Measurements from ENCODE around the gene AHDC1.

AHDC1 gene

GRCh38 chr1:27584453-27584852 lies 19.5 kb downstream of the AHDC1 start:
- POLR2A ChIA-PET: interaction anchor here (1.1 kb wide), 1 partner anchor 30 kb away, joined by 3 read pairs; no protein-coding TSS in a partner anchor

GRCh38 chr1:27583479-27583878 lies 20.5 kb downstream of the AHDC1 start:
- CTCF ChIA-PET: interaction anchor here (0.8 to 4.4 kb wide), 7 partner anchors 9 to 27 kb away, joined by 3 to 32 read pairs (median 4); partner anchors contain the start of gene AHDC1
- Histone ChIP-seq H3K27ac (ENCODE audit: extremely low read depth, low read depth, low read length) (no peak overlapping the region), H3K4me1 (ENCODE audit: control insufficient read depth, insufficient read depth, low read length) (no peaks in the 10 kb centered on the region), H3K9me3 (ENCODE audit: control insufficient read depth, insufficient read depth, low read depth, low read length) (no peaks in the 10 kb centered on the region), H3K4me3 (ENCODE audit: low read depth, low read length) (no peak overlapping the region), H3K36me3 (ENCODE audit: control insufficient read depth in 2 of 2, insufficient read depth in 1 of 2, low read length in 2 of 2) (peaks cover 0 to 6% of the 10 kb centered on the region in 2 experiments; a peak in 1 of 3 replicates)
- no peak for TF ChIP-seq TRIM28 (IDR thresholded peaks at IDR 0.05; ENCODE audit: borderline replicate concordance, low read length)
- TF ChIP-seq ZNF501 (tag by site-specific recombination; IDR thresholded peaks at IDR 0.05): no peak
- TF ChIP-seq ZFP37 (tag by site-specific recombination; IDR thresholded peaks at IDR 0.05): no peak
- TF ChIP-seq, protein P1, sequence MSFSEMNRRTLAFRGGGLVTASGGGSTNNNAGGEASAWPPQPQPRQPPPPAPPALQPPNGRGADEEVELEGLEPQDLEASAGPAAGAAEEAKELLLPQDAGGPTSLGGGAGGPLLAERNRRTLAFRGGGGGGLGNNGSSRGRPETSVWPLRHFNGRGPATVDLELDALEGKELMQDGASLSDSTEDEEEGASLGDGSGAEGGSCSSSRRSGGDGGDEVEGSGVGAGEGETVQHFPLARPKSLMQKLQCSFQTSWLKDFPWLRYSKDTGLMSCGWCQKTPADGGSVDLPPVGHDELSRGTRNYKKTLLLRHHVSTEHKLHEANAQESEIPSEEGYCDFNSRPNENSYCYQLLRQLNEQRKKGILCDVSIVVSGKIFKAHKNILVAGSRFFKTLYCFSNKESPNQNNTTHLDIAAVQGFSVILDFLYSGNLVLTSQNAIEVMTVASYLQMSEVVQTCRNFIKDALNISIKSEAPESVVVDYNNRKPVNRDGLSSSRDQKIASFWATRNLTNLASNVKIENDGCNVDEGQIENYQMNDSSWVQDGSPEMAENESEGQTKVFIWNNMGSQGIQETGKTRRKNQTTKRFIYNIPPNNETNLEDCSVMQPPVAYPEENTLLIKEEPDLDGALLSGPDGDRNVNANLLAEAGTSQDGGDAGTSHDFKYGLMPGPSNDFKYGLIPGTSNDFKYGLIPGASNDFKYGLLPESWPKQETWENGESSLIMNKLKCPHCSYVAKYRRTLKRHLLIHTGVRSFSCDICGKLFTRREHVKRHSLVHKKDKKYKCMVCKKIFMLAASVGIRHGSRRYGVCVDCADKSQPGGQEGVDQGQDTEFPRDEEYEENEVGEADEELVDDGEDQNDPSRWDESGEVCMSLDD (tag by site-specific recombination; IDR thresholded peaks at IDR 0.05): no peak
- POLR2A ChIA-PET: interaction anchor here (0.9 to 1.1 kb wide), 2 partner anchors 15 to 29 kb away, joined by 3 read pairs; no protein-coding TSS in a partner anchor

More at GRCh38 chr1:27584453-27584852, 19.5 kb downstream of the AHDC1 start:
- H3K27ac ChIP-seq (ENCODE audit: extremely low read depth, low read depth, low read length): no peak overlapping the region
- no peaks in the 10 kb centered on the region for H3K9me3 ChIP-seq (ENCODE audit: control insufficient read depth, insufficient read depth, low read depth, low read length)
- CTCF ChIA-PET: interaction anchor here (0.7 to 4.4 kb wide), 7 partner anchors 10 to 288 kb away, joined by 3 to 32 read pairs (median 6); partner anchors contain the start of gene AHDC1
- TF ChIP-seq, protein P2, sequence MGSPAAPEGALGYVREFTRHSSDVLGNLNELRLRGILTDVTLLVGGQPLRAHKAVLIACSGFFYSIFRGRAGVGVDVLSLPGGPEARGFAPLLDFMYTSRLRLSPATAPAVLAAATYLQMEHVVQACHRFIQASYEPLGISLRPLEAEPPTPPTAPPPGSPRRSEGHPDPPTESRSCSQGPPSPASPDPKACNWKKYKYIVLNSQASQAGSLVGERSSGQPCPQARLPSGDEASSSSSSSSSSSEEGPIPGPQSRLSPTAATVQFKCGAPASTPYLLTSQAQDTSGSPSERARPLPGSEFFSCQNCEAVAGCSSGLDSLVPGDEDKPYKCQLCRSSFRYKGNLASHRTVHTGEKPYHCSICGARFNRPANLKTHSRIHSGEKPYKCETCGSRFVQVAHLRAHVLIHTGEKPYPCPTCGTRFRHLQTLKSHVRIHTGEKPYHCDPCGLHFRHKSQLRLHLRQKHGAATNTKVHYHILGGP (tag by site-specific recombination; IDR thresholded peaks at IDR 0.05): no peak
- TF ChIP-seq ZNF600 (tag by site-specific recombination; IDR thresholded peaks at IDR 0.05) (no peak), ELK4 (IDR thresholded peaks at IDR 0.05; ENCODE audit: borderline replicate concordance, low read depth, low read length) (no peak), PRDM4 (tag by site-specific recombination; IDR thresholded peaks at IDR 0.05) (no peak), ZNF664 (tag by site-specific recombination; IDR thresholded peaks at IDR 0.05) (no peak), FEZF1 (tag by site-specific recombination; IDR thresholded peaks at IDR 0.05) (no peak), ZNF23 (tag by site-specific recombination; IDR thresholded peaks at IDR 0.05; ENCODE audit: borderline replicate concordance) (no peak)
- H3K36me3 ChIP-seq (ENCODE audit: control insufficient read depth in 2 of 2, insufficient read depth in 1 of 2, low read length in 2 of 2): peaks cover 0 to 14% of the 10 kb centered on the region in 2 experiments; a peak in 1 of 3 replicates
- no peaks in the 10 kb centered on the region for H3K4me1 ChIP-seq (ENCODE audit: control insufficient read depth, insufficient read depth, low read length)
- H3K4me3 ChIP-seq (ENCODE audit: low read depth, low read length): no peak overlapping the region

- Histone ChIP-seq H3K4me1 (ENCODE audit: control insufficient read depth, insufficient read depth, low read length) (no peaks in the 10 kb centered on the region), H3K9me3 (ENCODE audit: control insufficient read depth, insufficient read depth, low read depth, low read length) (no peaks in the 10 kb centered on the region), H3K27ac (ENCODE audit: extremely low read depth, low read depth, low read length) (no peak overlapping the region), H3K36me3 (ENCODE audit: control insufficient read depth in 2 of 2, insufficient read depth in 1 of 2, low read length in 2 of 2) (peaks cover 0 to 3% of the 10 kb centered on the region in 2 experiments; a peak in 1 of 3 replicates), H3K4me3 (ENCODE audit: low read depth, low read length) (no peak overlapping the region)
- ChIA-PET CTCF (interaction anchor here (1.9 to 4.4 kb wide), 2 partner anchors 12 to 27 kb away, joined by 4 to 32 read pairs; no protein-coding TSS in a partner anchor), POLR2A (no interaction called here)
- peak; percentile 38; the same call in 1 of the 2 replicates for TF ChIP-seq ZNF600 (tag by site-specific recombination; IDR thresholded peaks at IDR 0.05)
- TF ChIP-seq, protein P3, sequence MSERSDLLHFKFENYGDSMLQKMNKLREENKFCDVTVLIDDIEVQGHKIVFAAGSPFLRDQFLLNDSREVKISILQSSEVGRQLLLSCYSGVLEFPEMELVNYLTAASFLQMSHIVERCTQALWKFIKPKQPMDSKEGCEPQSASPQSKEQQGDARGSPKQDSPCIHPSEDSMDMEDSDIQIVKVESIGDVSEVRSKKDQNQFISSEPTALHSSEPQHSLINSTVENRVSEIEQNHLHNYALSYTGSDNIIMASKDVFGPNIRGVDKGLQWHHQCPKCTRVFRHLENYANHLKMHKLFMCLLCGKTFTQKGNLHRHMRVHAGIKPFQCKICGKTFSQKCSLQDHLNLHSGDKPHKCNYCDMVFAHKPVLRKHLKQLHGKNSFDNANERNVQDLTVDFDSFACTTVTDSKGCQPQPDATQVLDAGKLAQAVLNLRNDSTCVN (tag by site-specific recombination; optimal IDR thresholded peaks at IDR 0.05): no peak
- TF ChIP-seq ZNF555 (tag by site-specific recombination; conservative IDR thresholded peaks at IDR 0.05): no peak
- peak; percentile 29; the same call in 1 of the 2 replicates for TF ChIP-seq EGR2 (tag by site-specific recombination; IDR thresholded peaks at IDR 0.05; ENCODE audit: low read depth)
- no peak for TF ChIP-seq ZNF398 (tag by site-specific recombination; IDR thresholded peaks at IDR 0.05)
- TF ChIP-seq HOXD13 (CRISPR knock-in tag; IDR thresholded peaks at IDR 0.05; ENCODE audit: borderline replicate concordance): no peak
- TF ChIP-seq ZFHX2 (tag by site-specific recombination; conservative IDR thresholded peaks at IDR 0.05): peak; percentile 50
Observed at GRCh38 chr1:27581823-27582243, 22.1 kb downstream of the AHDC1 start.
